GM12892 (cell line): ENCODE measurements around the gene TAOK3.

Source experiments
- POLR2AphosphoS5 ChIP-seq: IDR thresholded peaks from 2 replicates; pipeline ENCODE4 v1.6.1; 2011; ENCODE audit warnings: low read depth, low read length, control low read depth
- TAF1 ChIP-seq: IDR thresholded peaks from 2 replicates; pipeline ENCODE4 v1.6.1; 2011; ENCODE audit warnings: low read depth, mild to moderate bottlenecking, control low read depth, low read length, borderline replicate concordance

DNA sequence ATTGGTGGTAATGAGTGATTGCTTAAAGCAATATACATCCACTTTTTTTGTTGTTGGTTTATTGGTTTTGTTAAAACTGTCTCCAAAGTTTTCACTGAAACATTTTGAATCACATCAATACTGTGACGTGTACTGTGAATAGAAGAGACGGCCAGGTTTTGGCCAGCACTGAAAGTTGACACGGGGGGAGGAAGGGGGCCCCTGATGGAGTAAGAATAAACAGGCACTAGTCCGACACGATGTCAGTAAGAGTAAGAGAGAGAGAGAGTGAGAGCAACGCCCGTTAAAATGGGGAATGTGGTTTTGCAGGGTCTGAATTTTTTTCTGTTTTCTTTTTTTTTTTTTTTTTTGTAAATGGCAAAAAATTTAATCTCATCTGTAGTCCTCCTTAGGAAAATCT is 222.1 kb downstream of the TAOK3 start:
- no peak for TF ChIP-seq TAF1
- no peak for TF ChIP-seq POLR2AphosphoS5
